Memory B cell (primary cell): ENCODE results near the gene ANKRD12.

Experiments used
- ATAC-seq: fragments of 150-1000 bp; cut with Tn5 transposase; 2 replicates; pipeline ENCODE4 v1.10.0; 2021; ENCODE audit warnings: low read depth, mild to moderate bottlenecking, moderate library complexity
- DNase-seq, 2 donors: peaks; one replicate each; pipeline ENCODE4 v3.0.0; 2022; ENCODE audit warnings: low spot score in 2 of 2
- H3K27ac Mint-ChIP-seq: one replicate; pipeline ENCODE4 v1.8.0; 2022; ENCODE audit warnings: mild to moderate bottlenecking, moderate library complexity, mixed read lengths
- H3K27me3 Mint-ChIP-seq: one replicate; pipeline ENCODE4 v1.8.0; 2022; ENCODE audit warnings: mixed read lengths
- H3K36me3 Mint-ChIP-seq: one replicate; pipeline ENCODE4 v1.8.0; 2022; ENCODE audit warnings: mild to moderate bottlenecking, mixed read lengths
- H3K4me1 Mint-ChIP-seq: one replicate; pipeline ENCODE4 v1.8.0; 2022; ENCODE audit warnings: mixed read lengths
- H3K4me3 Mint-ChIP-seq: one replicate; pipeline ENCODE4 v1.8.0; 2022; ENCODE audit warnings: mild to moderate bottlenecking, moderate library complexity, mixed read lengths
- H3K9me3 Mint-ChIP-seq: one replicate; pipeline ENCODE4 v1.8.0; 2022; ENCODE audit warnings: mixed read lengths

Gene ANKRD12

DNA sequence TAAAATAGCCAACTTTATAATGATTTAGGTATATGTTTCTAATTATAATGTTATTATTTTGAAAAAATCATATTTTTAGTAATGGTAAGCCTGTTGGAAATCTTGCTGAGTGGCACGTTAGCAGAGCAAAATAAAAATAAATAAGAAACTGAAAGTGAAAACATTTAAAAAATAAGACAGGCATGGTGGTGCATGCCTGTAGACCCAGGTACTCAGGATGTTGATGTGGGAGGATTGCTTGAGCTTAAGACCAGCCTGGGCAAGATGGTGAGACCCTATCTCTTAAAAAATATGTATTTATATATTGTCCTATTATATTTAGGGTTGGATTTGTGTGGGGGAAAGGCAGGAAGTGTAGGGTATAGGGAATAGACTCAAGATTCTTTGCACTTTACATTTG lies 15.8 kb upstream of the ANKRD12 start:
- Mint-ChIP-seq H3K4me1 (peaks cover 33% of the 10 kb centered on the region), H3K36me3 (peaks cover 6% of the 10 kb centered on the region), H3K27ac (peak overlapping the region; percentile 6), H3K9me3 (no peaks in the 10 kb centered on the region), H3K4me3 (peak overlapping the region; percentile 6), H3K27me3 (no peaks in the 10 kb centered on the region)
- ATAC-seq = peak; percentile 25
- DNase-seq = no peak

DNA sequence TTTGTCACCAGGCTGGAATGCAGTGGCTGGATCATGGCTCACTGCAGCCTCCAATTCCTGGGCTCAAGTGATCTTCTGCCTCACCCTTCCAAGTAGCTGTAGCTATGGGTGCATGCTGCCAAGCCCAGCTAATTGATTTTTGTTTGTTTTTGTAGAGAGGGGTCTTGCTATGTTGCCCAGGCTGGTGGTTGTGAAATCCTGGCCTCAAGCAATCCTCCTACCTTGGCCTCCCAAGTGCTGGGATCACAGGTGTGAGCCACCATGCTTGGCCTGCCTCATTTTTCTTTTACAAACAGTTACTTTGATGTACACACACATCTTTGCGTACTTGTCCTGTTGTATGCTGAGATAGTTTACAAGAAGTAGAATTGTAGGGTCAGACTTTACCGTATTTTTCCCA lies 13.1 kb upstream of the ANKRD12 start:
- H3K4me3 Mint-ChIP-seq = no peak overlapping the region
- peaks cover 14% of the 10 kb centered on the region for H3K36me3 Mint-ChIP-seq
- peaks cover 16% of the 10 kb centered on the region for H3K4me1 Mint-ChIP-seq
- no peak overlapping the region for H3K27ac Mint-ChIP-seq
- ATAC-seq = no peak
- no peaks in the 10 kb centered on the region for H3K27me3 Mint-ChIP-seq
- no peak for DNase-seq
- H3K9me3 Mint-ChIP-seq = no peaks in the 10 kb centered on the region

DNA sequence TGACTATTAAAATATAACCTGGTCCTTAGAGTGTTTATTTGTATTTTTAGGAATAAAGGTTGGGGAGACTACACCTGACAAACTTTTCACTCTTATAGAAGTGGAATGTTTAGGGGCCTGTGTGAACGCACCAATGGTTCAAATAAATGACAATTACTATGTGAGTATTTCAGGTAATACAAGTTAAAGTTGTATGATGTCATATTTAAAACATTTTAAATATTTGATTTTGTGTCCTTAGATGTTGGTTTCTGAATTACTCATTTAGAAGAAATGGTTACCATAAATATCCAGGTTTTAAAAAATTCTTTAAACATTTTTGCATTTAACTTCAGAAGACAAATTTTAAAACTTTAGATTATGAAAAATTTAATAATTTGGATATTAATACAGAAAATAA lies 11.8 kb upstream of the ANKRD12 start:
- Mint-ChIP-seq H3K4me3 (no peak overlapping the region), H3K4me1 (peaks cover 11% of the 10 kb centered on the region), H3K27ac (no peak overlapping the region), H3K27me3 (no peaks in the 10 kb centered on the region), H3K36me3 (peaks cover 17% of the 10 kb centered on the region), H3K9me3 (no peaks in the 10 kb centered on the region)
- DNase-seq (no peak), ATAC-seq (no peak)

DNA sequence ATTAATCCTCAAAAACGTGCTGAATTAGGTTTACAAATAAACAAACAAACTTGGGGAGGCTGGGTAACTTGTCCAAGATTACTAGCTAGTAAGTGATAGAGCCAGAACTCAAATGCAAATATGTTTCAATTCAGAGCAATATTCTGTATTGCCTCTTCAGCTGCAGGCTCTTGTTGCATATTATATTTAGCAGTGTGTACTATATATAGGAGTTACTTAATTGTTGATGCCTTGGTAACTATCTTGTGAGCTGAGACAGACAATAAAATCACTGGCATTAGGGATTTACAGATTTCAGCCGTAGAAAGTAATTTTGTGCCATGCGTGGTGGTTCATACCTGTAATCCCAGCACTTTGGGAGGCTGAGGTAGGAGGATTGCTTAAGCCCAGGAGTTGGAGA lies 10.2 kb upstream of the ANKRD12 start:
- ATAC-seq = no peak
- Mint-ChIP-seq H3K27ac (peak overlapping the region; percentile 75), H3K27me3 (no peaks in the 10 kb centered on the region), H3K4me1 (peaks cover 8% of the 10 kb centered on the region), H3K4me3 (no peak overlapping the region), H3K9me3 (no peaks in the 10 kb centered on the region), H3K36me3 (peaks cover 17% of the 10 kb centered on the region)
- DNase-seq = no peak

DNA sequence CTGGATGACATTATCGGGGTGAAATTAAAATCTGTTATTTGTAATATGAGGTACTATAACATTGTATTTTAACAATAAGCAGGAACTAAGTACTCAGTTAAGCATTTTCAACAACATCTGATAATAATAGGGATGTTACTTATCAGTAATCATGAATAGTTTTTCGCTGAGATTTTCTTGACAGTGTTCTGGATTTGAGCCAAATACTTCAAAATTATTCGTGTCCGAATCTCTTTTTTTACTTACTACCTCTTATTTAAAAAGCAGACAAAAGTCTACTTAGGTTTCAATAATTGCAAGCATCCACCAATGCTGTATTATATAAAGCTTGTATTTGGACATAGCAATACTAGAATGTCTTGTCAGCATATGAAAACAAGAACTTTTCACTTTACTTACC lies 6.4 kb upstream of the ANKRD12 start:
- no peak for ATAC-seq
- Mint-ChIP-seq H3K4me3 (no peak overlapping the region), H3K9me3 (no peaks in the 10 kb centered on the region), H3K4me1 (peaks cover 13% of the 10 kb centered on the region), H3K36me3 (peaks cover 29% of the 10 kb centered on the region), H3K27ac (peak overlapping the region; percentile 31), H3K27me3 (no peaks in the 10 kb centered on the region)
- no peak for DNase-seq

DNA sequence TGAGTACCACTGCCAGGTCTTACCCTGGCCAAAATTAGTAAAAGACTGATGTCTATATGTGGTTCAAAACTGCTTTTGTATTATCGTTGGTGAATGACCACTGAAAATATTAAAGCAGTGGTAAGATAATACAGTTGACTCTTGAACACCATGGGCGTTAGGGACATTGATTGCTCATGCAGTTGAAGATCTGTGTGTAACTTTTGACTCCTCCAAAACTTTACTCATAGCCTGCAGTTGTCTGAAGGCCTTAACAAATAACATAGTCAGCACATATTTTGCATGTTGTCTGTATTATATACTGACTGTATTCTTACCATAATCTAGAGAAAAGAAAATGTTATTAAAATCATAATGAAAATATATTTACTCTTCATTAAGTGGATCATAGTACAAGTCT lies 5.8 kb upstream of the ANKRD12 start:
- DNase-seq (no peak), ATAC-seq (no peak)
- H3K27ac Mint-ChIP-seq = no peak overlapping the region
- no peaks in the 10 kb centered on the region for H3K27me3 Mint-ChIP-seq
- H3K36me3 Mint-ChIP-seq = peaks cover 29% of the 10 kb centered on the region
- H3K4me3 Mint-ChIP-seq = no peak overlapping the region
- no peaks in the 10 kb centered on the region for H3K9me3 Mint-ChIP-seq
- H3K4me1 Mint-ChIP-seq = peaks cover 18% of the 10 kb centered on the region

DNA sequence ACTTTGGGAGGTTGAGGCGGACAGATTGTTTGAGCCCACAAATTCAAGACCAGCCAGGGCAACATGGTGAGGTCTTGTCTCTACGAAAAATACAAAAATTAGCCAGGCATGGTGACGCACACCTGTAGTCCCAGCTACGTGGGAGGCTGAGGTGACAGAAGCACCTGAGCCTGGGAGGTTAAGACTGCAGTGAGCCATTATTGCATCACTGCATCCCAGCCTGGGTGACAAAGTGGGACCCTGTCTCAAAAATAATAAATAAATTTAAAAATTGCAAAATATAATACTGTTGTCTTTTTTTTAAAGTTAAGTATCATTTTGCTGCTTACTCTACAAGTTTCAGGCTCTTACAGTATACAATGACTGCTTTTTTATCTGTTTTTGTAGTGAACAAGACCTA lies 4.0 kb upstream of the ANKRD12 start:
- Mint-ChIP-seq H3K27me3 (no peaks in the 10 kb centered on the region), H3K4me3 (no peak overlapping the region), H3K4me1 (peaks cover 18% of the 10 kb centered on the region), H3K27ac (peak overlapping the region; percentile 59), H3K36me3 (peaks cover 26% of the 10 kb centered on the region), H3K9me3 (no peaks in the 10 kb centered on the region)
- no peak for ATAC-seq
- no peak for DNase-seq

DNA sequence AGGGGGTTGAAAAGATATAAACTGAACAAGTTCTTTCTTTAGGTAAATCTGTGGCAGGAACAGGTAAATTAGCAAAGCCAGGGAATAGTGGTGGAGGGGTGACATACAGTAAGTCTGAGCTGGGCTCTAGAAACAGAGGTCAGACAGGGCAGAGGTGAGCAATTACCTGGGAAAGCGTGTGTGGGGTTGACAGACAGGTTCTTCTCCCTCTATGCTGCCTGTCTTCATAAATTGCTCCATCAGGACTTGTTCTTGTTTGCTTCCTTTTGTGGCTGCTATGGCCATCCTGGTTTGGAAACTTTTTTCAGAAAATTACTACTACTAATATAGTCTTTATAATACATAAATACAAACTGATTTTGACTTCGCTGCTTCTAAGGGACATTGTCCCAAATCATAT lies 3.4 kb upstream of the ANKRD12 start:
- DNase-seq (no peak), ATAC-seq (no peak)
- Mint-ChIP-seq H3K27me3 (no peaks in the 10 kb centered on the region), H3K27ac (peak overlapping the region; percentile 59), H3K4me3 (no peak overlapping the region), H3K36me3 (peaks cover 24% of the 10 kb centered on the region), H3K9me3 (no peaks in the 10 kb centered on the region), H3K4me1 (peaks cover 18% of the 10 kb centered on the region)

DNA sequence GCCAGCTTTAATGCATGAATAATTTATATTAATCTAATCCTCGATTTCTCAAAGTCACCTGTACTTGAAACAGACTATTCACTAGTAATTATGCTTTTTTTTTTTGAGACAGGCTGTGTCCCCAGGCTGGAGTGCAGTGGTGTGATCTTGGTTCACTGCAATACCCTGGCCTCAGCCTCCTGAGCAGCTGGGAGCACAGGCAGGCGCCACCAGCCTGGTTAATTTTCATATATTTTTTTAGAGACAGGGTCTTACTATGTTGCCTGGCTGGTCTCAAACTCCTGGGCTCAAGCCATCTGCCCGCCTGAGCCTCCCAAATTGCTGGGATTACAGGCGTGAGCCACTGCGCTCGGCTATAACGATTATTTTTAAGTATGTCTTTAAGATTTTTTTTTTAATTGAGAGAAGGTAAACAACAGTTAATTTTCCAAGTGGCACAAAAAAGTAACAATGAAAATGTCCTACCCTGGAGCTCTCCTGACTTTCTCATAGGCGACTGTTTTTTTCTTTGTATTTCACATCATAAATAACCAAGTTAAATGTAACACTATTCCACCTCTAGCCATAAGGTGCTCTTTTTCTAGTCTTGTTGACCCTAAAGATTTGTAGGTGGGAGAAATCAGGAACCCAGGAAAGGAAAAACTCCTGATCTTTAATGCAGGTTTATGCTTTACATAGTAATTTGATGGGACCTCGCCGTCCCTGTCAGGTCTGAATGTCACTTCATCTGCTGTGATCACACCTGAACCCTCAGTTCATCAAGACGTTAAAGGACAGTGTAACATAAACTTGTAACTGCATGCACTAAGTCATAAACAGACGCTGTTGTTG lies 1.3 kb upstream of the ANKRD12 start:
- Mint-ChIP-seq H3K4me3 (peak overlapping the region; percentile 90), H3K27ac (peak overlapping the region; percentile 98), H3K4me1 (peaks cover 30% of the 10 kb centered on the region), H3K36me3 (peaks cover 15% of the 10 kb centered on the region), H3K9me3 (no peaks in the 10 kb centered on the region), H3K27me3 (no peaks in the 10 kb centered on the region)
- DNase-seq (no peak), ATAC-seq (no peak)

DNA sequence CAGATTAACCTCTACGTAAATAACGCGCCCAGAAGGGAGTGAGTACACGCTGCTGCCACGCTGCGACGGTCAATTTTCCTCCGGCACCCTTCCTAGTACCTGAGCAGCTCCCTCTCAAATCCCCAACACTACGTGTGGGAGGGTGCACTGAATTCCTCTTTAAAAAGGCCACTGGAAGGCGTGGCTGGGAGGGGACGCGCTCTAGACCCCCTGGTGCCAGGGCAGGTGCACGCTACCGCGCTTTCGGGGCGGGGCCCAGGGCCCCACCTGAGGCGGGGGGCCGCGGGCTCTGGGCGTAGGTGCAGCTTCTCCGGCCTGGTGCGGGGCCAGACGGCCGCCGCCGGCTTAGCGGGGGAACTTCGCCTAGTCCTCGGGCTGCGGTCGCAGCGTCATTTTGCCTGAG lies 668 bp upstream of the ANKRD12 start:
- no peak for DNase-seq
- H3K27ac Mint-ChIP-seq = peak overlapping the region; percentile 98
- peaks cover 15% of the 10 kb centered on the region for H3K36me3 Mint-ChIP-seq
- peaks cover 32% of the 10 kb centered on the region for H3K4me1 Mint-ChIP-seq
- peak; percentile 13 for ATAC-seq
- H3K9me3 Mint-ChIP-seq = no peaks in the 10 kb centered on the region
- no peaks in the 10 kb centered on the region for H3K27me3 Mint-ChIP-seq
- H3K4me3 Mint-ChIP-seq = peak overlapping the region; percentile 90

DNA sequence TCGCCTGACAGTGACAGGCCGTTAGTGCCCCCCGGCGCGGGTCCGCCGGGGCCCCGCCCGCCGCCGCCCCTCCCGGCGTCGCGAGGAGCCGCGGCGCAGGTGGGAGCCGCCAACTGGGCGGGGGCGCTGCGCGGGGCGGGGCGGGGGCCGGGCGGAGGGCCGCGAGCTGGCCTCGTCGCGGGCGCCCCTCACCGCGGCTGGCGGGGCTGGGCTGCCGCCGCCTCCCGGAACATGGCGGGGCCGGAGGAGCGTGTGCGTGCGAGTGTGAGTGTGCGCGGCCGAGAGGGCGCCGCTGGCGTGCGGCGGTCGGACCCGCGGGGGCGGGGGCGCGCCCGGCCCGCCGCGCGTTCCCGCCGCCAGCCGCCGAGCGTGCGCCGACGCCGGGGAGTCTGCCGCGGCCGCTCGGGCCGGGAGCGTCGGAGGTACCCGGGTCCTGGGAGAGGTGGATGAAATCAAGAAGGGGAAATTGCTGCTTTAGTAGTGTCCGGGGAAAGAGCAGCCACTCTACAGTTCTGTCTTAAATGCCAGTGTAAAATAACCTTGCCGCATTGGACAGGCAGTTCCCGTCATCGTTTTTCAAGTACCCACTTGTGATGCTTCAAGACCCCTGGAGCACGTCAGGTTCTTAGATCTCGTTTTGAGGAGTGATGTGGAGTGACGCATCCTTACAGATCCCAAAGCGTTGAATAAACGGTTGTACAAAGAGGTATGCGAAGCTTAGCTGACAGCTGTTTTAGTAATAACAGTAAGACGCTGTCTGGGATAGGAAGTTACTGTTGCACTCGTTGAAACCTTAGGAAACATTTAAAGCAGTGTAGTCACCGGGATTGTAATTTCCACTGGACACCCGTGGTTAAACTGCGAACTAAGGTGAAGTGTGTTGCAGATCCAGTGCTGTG lies 836 bp downstream of the ANKRD12 start:
- Mint-ChIP-seq H3K4me3 (peak overlapping the region; percentile 91), H3K27me3 (no peaks in the 10 kb centered on the region)

DNA sequence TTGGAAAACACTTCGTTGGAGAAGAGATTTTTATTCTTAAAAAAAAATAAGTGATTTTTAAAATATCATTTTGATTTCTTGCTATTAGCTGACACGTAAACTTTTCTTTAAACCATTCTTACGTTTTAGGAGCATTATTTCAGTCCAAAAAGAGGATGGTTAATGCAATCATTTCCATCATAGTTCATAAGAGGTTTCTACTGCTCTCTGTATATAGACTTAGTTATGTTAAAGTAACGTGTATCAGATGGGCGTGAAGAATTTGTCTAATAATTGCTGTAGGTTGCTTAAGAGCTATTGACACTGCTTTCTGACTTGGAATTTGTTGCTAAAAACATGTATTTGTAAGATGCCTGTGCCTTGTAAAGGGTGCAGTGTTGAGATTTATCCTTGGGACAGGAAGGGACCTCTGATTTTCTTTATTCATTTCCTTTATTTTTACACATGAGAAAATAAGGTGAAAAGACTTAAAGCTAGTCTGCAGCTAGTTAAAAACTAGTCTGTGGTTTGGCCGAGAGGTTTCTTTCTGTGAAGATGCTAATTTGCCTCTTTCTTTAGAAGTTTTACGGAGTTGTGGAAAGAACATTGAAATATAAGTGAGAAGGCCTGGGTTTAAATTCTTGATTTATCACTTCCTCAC lies 2.9 kb downstream of the ANKRD12 start:
- H3K27me3 Mint-ChIP-seq = no peaks in the 10 kb centered on the region
- H3K9me3 Mint-ChIP-seq = peaks cover 2% of the 10 kb centered on the region
- H3K4me1 Mint-ChIP-seq = peaks cover 42% of the 10 kb centered on the region
- H3K36me3 Mint-ChIP-seq = peaks cover 4% of the 10 kb centered on the region
- H3K27ac Mint-ChIP-seq = peak overlapping the region; percentile 98
- DNase-seq (no peak), ATAC-seq (no peak)
- H3K4me3 Mint-ChIP-seq = peak overlapping the region; percentile 91

More for the DNA sequence above, 836 bp downstream of the ANKRD12 start:
- Mint-ChIP-seq H3K9me3 (no peaks in the 10 kb centered on the region), H3K36me3 (peaks cover 9% of the 10 kb centered on the region), H3K27ac (peak overlapping the region; percentile 98), H3K4me1 (peaks cover 38% of the 10 kb centered on the region)
- peak; percentile 39 for ATAC-seq
- peak; percentile 60 to 63 for DNase-seq

DNA sequence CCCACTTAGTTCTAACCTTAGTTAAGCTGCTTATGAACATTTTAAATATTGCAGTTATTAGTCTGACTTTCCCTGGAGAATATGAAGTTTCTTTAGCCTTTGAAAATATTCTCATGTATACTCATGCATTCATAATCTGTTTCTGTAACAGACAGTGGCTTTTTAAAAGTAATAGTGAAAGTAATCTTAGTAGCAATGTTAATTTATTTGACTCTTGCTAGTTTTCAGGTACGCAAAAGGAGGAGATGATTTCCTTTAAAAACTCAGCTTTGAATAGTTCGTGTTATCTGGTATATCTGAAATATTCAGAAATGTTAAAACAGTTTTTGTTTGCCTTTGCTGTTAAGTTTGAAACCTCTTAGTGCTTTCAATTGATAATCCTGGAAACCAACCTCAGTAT lies 3.8 kb downstream of the ANKRD12 start:
- DNase-seq (no peak), ATAC-seq (no peak)
- Mint-ChIP-seq H3K27me3 (no peaks in the 10 kb centered on the region), H3K4me1 (peaks cover 43% of the 10 kb centered on the region), H3K27ac (peak overlapping the region; percentile 98), H3K4me3 (peak overlapping the region; percentile 70), H3K36me3 (peaks cover 5% of the 10 kb centered on the region), H3K9me3 (peaks cover 2% of the 10 kb centered on the region)

DNA sequence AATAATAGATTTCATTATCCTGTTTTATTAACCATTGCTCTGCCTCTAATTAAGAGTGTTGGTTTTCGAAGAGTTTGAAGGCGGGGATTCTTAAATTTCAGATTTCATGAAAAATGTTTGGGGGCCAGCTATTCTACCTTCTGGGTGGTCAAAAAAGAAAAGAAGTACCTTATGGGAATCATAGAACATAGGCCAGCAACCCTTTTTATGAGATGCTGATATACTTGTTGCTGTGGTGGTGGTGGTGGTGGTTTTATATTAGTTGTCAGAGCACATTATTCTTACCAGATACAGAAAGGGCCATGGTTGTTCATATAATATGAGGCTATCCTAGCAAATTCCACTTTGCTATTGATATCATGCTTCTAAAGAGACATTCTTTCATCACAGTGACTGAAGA lies 4.4 kb downstream of the ANKRD12 start:
- H3K4me3 Mint-ChIP-seq = peak overlapping the region; percentile 61
- ATAC-seq (no peak), DNase-seq (no peak)
- H3K4me1 Mint-ChIP-seq = peaks cover 43% of the 10 kb centered on the region
- H3K27me3 Mint-ChIP-seq = no peaks in the 10 kb centered on the region
- H3K27ac Mint-ChIP-seq = peak overlapping the region; percentile 98
- peaks cover 2% of the 10 kb centered on the region for H3K9me3 Mint-ChIP-seq
- H3K36me3 Mint-ChIP-seq = peaks cover 7% of the 10 kb centered on the region
